ENCODE data around the gene NEBL. TPM values are rescaled to one million over a fixed set of nuclear protein-coding genes. Genes with fewer than 3 reads are reported as not detected.

NEBL gene
- total RNA-seq, 1 experiment from 2014 or later: 16.6 TPM

- no TSS peak for BruUV-seq (replicated peaks)
- CTCF ChIA-PET: no interaction called here
Measured at GRCh38 chr10:20909801-20910200, 12.7 kb upstream of the NEBL start.

More at GRCh38 chr10:20909801-20910200, 12.7 kb upstream of the NEBL start:
- Histone ChIP-seq H3K9me2 (ENCODE audit: insufficient read depth) (no peaks in the 10 kb centered on the region), H3K4me3 (replicated peaks in 1 of 2; ENCODE audit: low read depth in 1 of 2, low read length in 2 of 2) (no peak overlapping the region), H3K9me3 (ENCODE audit: control insufficient read depth in 1 of 2, insufficient read depth in 1 of 2, low read depth in 1 of 2, low read length in 2 of 2) (no peaks in the 10 kb centered on the region), H3K4me1 (ENCODE audit: control insufficient read depth in 1 of 2, insufficient read depth in 2 of 2, low read length in 2 of 2) (no peaks in the 10 kb centered on the region), H3K4me2 (ENCODE audit: low read length) (no peak overlapping the region), H3K9ac (ENCODE audit: low read length) (no peak overlapping the region), H3K27me3 (ENCODE audit: insufficient read depth, low read length) (no peaks in the 10 kb centered on the region), H3K36me3 (ENCODE audit: control insufficient read depth in 1 of 2, insufficient read depth in 2 of 2, low read length in 2 of 2) (no peaks in the 10 kb centered on the region), H2AFZ (ENCODE audit: low read depth, low read length, poor library complexity, severe bottlenecking) (no peak overlapping the region), H3K79me2 (ENCODE audit: insufficient read depth, low read length) (no peaks in the 10 kb centered on the region), H4K20me1 (ENCODE audit: insufficient read depth) (no peaks in the 10 kb centered on the region), H3K27ac (ENCODE audit: low read depth, low read length) (no peak overlapping the region)
- TF ChIP-seq FOSL1 (IDR thresholded peaks at IDR 0.05; ENCODE audit: low read depth): no peak
- TF ChIP-seq CEBPB (IDR thresholded peaks at IDR 0.05; ENCODE audit: low read depth): no peak
- TF ChIP-seq CTCF (IDR thresholded peaks at IDR 0.05 in 2 of 3, conservative IDR thresholded peaks at IDR 0.05 in 1 of 3; ENCODE audit: borderline replicate concordance in 1 of 3, insufficient read depth in 1 of 3, low read depth in 2 of 3, low read length in 2 of 3): no peak
- TF ChIP-seq EZH2phosphoT487 (IDR thresholded peaks at IDR 0.05; ENCODE audit: borderline replicate concordance): no peak
- TF ChIP-seq, protein P1, sequence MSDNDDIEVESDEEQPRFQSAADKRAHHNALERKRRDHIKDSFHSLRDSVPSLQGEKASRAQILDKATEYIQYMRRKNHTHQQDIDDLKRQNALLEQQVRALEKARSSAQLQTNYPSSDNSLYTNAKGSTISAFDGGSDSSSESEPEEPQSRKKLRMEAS (IDR thresholded peaks at IDR 0.05): no peak
- TF ChIP-seq ZFX (IDR thresholded peaks at IDR 0.05): no peak
- no peak for TF ChIP-seq CBX3 (IDR thresholded peaks at IDR 0.05; ENCODE audit: low read depth)
- TF ChIP-seq JUND (IDR thresholded peaks at IDR 0.05): no peak
- no peak for TF ChIP-seq EZH2 (IDR thresholded peaks at IDR 0.05)
- DNase-seq (ENCODE audit: low read depth, low spot score) (no peak), ATAC-seq (no peak)
- RAD21 ChIA-PET (ENCODE audit: low non-redundant PET in 1 of 2, low total read pairs in 2 of 2, uncharacterized antibody in 2 of 2, unreplicated experiment in 2 of 2): no interaction called here
- POLR2A ChIA-PET: no interaction called here
- intact Hi-C loops (cut with micrococcal nuclease): no loop called here

Data from HCT116 (cell line).